Ishikawa (cell line): ENCODE data around the gene GOLGA6C.

Experiments
- EGR1 ChIP-seq: IDR thresholded peaks from 2 replicates; pipeline ENCODE4 v1.6.1; 2012
- MAX ChIP-seq: IDR thresholded peaks from 2 replicates; pipeline ENCODE4 v1.6.1; 2012
- RAD21 ChIP-seq: IDR thresholded peaks from 2 replicates; pipeline ENCODE4 v1.6.1; 2012; ENCODE audit warnings: low read depth
- TAF1 ChIP-seq: IDR thresholded peaks from 2 replicates; pipeline ENCODE4 v1.6.1; 2012; ENCODE audit warnings: low read depth, mild to moderate bottlenecking
- TEAD4 ChIP-seq: IDR thresholded peaks from 2 replicates; pipeline ENCODE4 v1.6.1; 2012
- YY1 ChIP-seq: IDR thresholded peaks from 2 replicates; pipeline ENCODE4 v1.6.1; 2012; ENCODE audit warnings: low read depth

GRCh38 chr15:75302318-75302717 lies 44.2 kb downstream of the GOLGA6C start:
- no peak for TF ChIP-seq RAD21
- TF ChIP-seq TEAD4: no peak
- no peak for TF ChIP-seq MAX
- TF ChIP-seq YY1: no peak
- no peak for TF ChIP-seq EGR1
- TF ChIP-seq TAF1: no peak
